Esophagus (tissue), 2 donors: ENCODE measurements around the gene IL5RA. TPM values are rescaled to one million over a fixed set of nuclear protein-coding genes. Genes with fewer than 3 reads are reported as not detected.

Experiments
- H3K27ac ChIP-seq, 2 donors: one replicate each; pipeline ENCODE4 v1.5.1; 2013; ENCODE audit warnings: low read depth in 2 of 2, mild to moderate bottlenecking in 2 of 2, inconsistent platforms in 1 of 2, low read length in 1 of 2, moderate library complexity in 1 of 2
- H3K27me3 ChIP-seq, 2 donors: one replicate each; pipeline ENCODE4 v1.6.1; 2013; ENCODE audit warnings: low read length in 2 of 2, control low read depth in 1 of 2, mild to moderate bottlenecking in 1 of 2; ENCODE audit not compliant: insufficient read depth in 2 of 2, control insufficient read depth in 1 of 2
- H3K36me3 ChIP-seq, 2 donors: one replicate each; pipeline ENCODE4 v1.6.1; 2013; ENCODE audit warnings: low read length in 1 of 2; ENCODE audit not compliant: control insufficient read depth in 2 of 2, insufficient read depth in 2 of 2
- H3K4me1 ChIP-seq, 2 donors: one replicate each; pipeline ENCODE4 v1.6.1; 2013; ENCODE audit warnings: low read length in 1 of 2; ENCODE audit not compliant: control insufficient read depth in 2 of 2, insufficient read depth in 2 of 2
- H3K4me3 ChIP-seq, 2 donors: one replicate each; pipeline ENCODE4 v1.5.1; 2013; ENCODE audit warnings: low read length in 2 of 2, mild to moderate bottlenecking in 2 of 2, low read depth in 1 of 2, moderate library complexity in 1 of 2
- H3K9me3 ChIP-seq, 2 donors: one replicate each; pipeline ENCODE4 v1.6.1; 2013; ENCODE audit warnings: mild to moderate bottlenecking in 2 of 2, low read depth in 1 of 2, low read length in 1 of 2, moderate library complexity in 1 of 2; ENCODE audit not compliant: control insufficient read depth in 2 of 2, insufficient read depth in 1 of 2
- WGBS, 2 donors: extraction: QIAGEN DNeasy Blood & Tissue Kit; methylation state at CpG; one replicate each; pipeline ENCODE4 v1.1.7; 2013; 5-methylcytosine and 5-hydroxymethylcytosine counted together
- polyA plus RNA-seq, 2 donors: library from polyadenylated mRNA; stranded (reverse); fragments of 200-250 nt; gene quantifications; one replicate each; pipeline ENCODE4 v1.2.3, GENCODE V29; 2013
- donor health status: healthy with polysubstance abuse.
- donor health status: Bipolar disorder and iron deficiency.

IL5RA gene
- polyA plus RNA-seq, 2 donors = 0.02 TPM; not detected in 1

- Histone ChIP-seq H3K27ac (no peak overlapping the region), H3K4me1 (peaks cover 2 to 3% of the 10 kb centered on the region in 2 donors), H3K27me3 (no peaks in the 10 kb centered on the region), H3K36me3 (peaks cover 4 to 7% of the 10 kb centered on the region in 2 donors), H3K9me3 (no peaks in the 10 kb centered on the region), H3K4me3 (no peak overlapping the region)
- WGBS, 2 donors = 68 to 75% methylated on average over 5 of the region's 5 CpGs
Observed at GRCh38 chr3:3129579-3129978, 19.4 kb upstream of the IL5RA start.

GRCh38 chr3:3127432-3128010 lies 17.3 kb upstream of the IL5RA start:
- H3K9me3 ChIP-seq = no peaks in the 10 kb centered on the region
- H3K4me3 ChIP-seq = peak overlapping the region; percentile 74 to 95
- peaks cover 4 to 7% of the 10 kb centered on the region in 2 donors for H3K36me3 ChIP-seq
- H3K27ac ChIP-seq = peak overlapping the region; percentile 81 to 83
- no peaks in the 10 kb centered on the region for H3K27me3 ChIP-seq
- H3K4me1 ChIP-seq = peaks cover 2 to 3% of the 10 kb centered on the region in 2 donors
- 24 to 29% methylated on average over 20 of the region's 20 CpGs for WGBS, 2 donors

GRCh38 chr3:3126477-3127431 lies 16.6 kb upstream of the IL5RA start, which contains the start of gene TRNT1:
Gene TRNT1, plus strand, starts transcription at chr3:3126940. Its CDS starts 2,101 bp downstream, at chr3:3129041.
- no peaks in the 10 kb centered on the region for H3K9me3 ChIP-seq
- peaks cover 2 to 3% of the 10 kb centered on the region in 2 donors for H3K4me1 ChIP-seq
- peaks cover 4 to 7% of the 10 kb centered on the region in 2 donors for H3K36me3 ChIP-seq
- WGBS, 2 donors = 1% methylated on average over 100 of the region's 100 CpGs
- H3K4me3 ChIP-seq = peak within 1 kb of the TSS; percentile 74 to 95
- peak within 1 kb of the TSS; percentile 90 to 91 for H3K27ac ChIP-seq
- no peaks in the 10 kb centered on the region for H3K27me3 ChIP-seq

- Histone ChIP-seq H3K36me3 (peaks cover 4 to 7% of the 10 kb centered on the region in 2 donors), H3K4me3 (peak overlapping the region; percentile 65 to 74), H3K4me1 (peaks cover 2 to 3% of the 10 kb centered on the region in 2 donors), H3K9me3 (no peaks in the 10 kb centered on the region), H3K27me3 (no peaks in the 10 kb centered on the region), H3K27ac (peak overlapping the region; percentile 90 to 91)
- 88% methylated on average over 24 of the region's 24 CpGs for WGBS, 2 donors
Observed at GRCh38 chr3:3125977-3126376, 15.8 kb upstream of the IL5RA start.

- H3K27ac ChIP-seq = no peak overlapping the region
- H3K4me3 ChIP-seq = no peak overlapping the region
- no peaks in the 10 kb centered on the region for H3K4me1 ChIP-seq
- H3K9me3 ChIP-seq = no peaks in the 10 kb centered on the region
- no peaks in the 10 kb centered on the region for H3K27me3 ChIP-seq
- 62 to 73% methylated on average over 4 of the region's 4 CpGs for WGBS, 2 donors
- H3K36me3 ChIP-seq = no peaks in the 10 kb centered on the region
Observed at GRCh38 chr3:3119393-3119851, 9.2 kb upstream of the IL5RA start.

GRCh38 chr3:3117651-3118050 lies 7.5 kb upstream of the IL5RA start:
- Histone ChIP-seq H3K4me3 (no peak overlapping the region), H3K36me3 (no peaks in the 10 kb centered on the region), H3K27ac (no peak overlapping the region), H3K27me3 (no peaks in the 10 kb centered on the region), H3K9me3 (no peaks in the 10 kb centered on the region), H3K4me1 (no peaks in the 10 kb centered on the region)
- WGBS, 2 donors = 69 to 80% methylated on average over 2 of the region's 2 CpGs

- no peak overlapping the region for H3K4me3 ChIP-seq
- H3K4me1 ChIP-seq = no peaks in the 10 kb centered on the region
- no peaks in the 10 kb centered on the region for H3K9me3 ChIP-seq
- no peak overlapping the region for H3K27ac ChIP-seq
- no peaks in the 10 kb centered on the region for H3K27me3 ChIP-seq
- H3K36me3 ChIP-seq = no peaks in the 10 kb centered on the region
- 70 to 79% methylated on average over 4 of the region's 4 CpGs for WGBS, 2 donors
Observed at GRCh38 chr3:3113042-3113709, 3.0 kb upstream of the IL5RA start.

GRCh38 chr3:3110749-3111361 lies 681 bp upstream of the IL5RA start:
- Histone ChIP-seq H3K4me1 (no peaks in the 10 kb centered on the region), H3K27me3 (no peaks in the 10 kb centered on the region), H3K27ac (no peak overlapping the region), H3K4me3 (no peak overlapping the region), H3K36me3 (no peaks in the 10 kb centered on the region), H3K9me3 (no peaks in the 10 kb centered on the region)
- 53 to 54% methylated on average over 7 of the region's 7 CpGs for WGBS, 2 donors
